GM23338 (cell line): ENCODE results near the gene AIMP1. TPM values are rescaled to one million over a fixed set of nuclear protein-coding genes. Genes with fewer than 3 reads are reported as not detected.

Experiments used
- ATAC-seq: fragments of 200-7000 bp; cut with Tn5 transposase; 3 replicates; pipeline ENCODE4 v1.9.1; 2020
- DNase-seq: peaks from one replicate; pipeline ENCODE4 v3.0.0-alpha.2; 2015; ENCODE audit warnings: low spot score
- H2AFZ ChIP-seq: fragments of 200-600 bp; sonication (generic); 2 replicates; pipeline ENCODE4 v1.8.0; 2016; ENCODE audit warnings: antibody characterized with exemption, mild to moderate bottlenecking, moderate library complexity
- H3F3A ChIP-seq: fragments of 200-600 bp; sonication (generic); replicated peaks from 2 replicates; pipeline ENCODE4 v1.8.0; 2017; ENCODE audit warnings: antibody characterized with exemption, mixed run types, low read depth
- H3K27ac ChIP-seq: fragments of 200-600 bp; sonication (generic); 2 replicates; pipeline ENCODE4 v1.6.1; 2016; ENCODE audit warnings: low read depth
- H3K27me3 ChIP-seq: fragments of 200-600 bp; sonication (generic); 2 replicates; pipeline ENCODE4 v1.8.0; 2016; ENCODE audit warnings: mild to moderate bottlenecking, mixed run types, moderate library complexity; ENCODE audit not compliant: insufficient read depth
- H3K36me3 ChIP-seq: fragments of 200-600 bp; sonication (generic); 2 replicates; pipeline ENCODE4 v1.8.0; 2016; ENCODE audit warnings: mild to moderate bottlenecking; ENCODE audit not compliant: insufficient read depth
- H3K4me1 ChIP-seq: fragments of 200-600 bp; sonication (generic); 2 replicates; pipeline ENCODE4 v1.8.0; 2016; ENCODE audit warnings: mild to moderate bottlenecking, moderate library complexity; ENCODE audit not compliant: insufficient read depth
- H3K4me2 ChIP-seq: fragments of 200-600 bp; sonication (generic); 2 replicates; pipeline ENCODE4 v1.7.1; 2017; ENCODE audit warnings: mixed run types
- H3K4me3 ChIP-seq: fragments of 200-600 bp; sonication (generic); 2 replicates; pipeline ENCODE4 v1.6.1; 2016; ENCODE audit warnings: mixed run types
- H3K79me2 ChIP-seq: fragments of 200-600 bp; sonication (generic); replicated peaks from 2 replicates; pipeline ENCODE4 v1.8.0; 2017; ENCODE audit warnings: mild to moderate bottlenecking; ENCODE audit not compliant: insufficient read depth
- H3K9me2 ChIP-seq: fragments of 200-600 bp; sonication (generic); 2 replicates; pipeline ENCODE4 v1.8.0; 2017; ENCODE audit not compliant: insufficient read depth
- H4K20me1 ChIP-seq: fragments of 200-600 bp; sonication (generic); replicated peaks from 2 replicates; pipeline ENCODE4 v1.8.0; 2017; ENCODE audit warnings: mild to moderate bottlenecking; ENCODE audit not compliant: insufficient read depth
- H3K27ac Mint-ChIP-seq: 2 replicates; pipeline ENCODE4 v1.8.0; 2020; ENCODE audit warnings: inconsistent platforms, mild to moderate bottlenecking, moderate library complexity, mixed read lengths
- H3K27me3 Mint-ChIP-seq: 3 replicates; pipeline ENCODE4 v1.8.0; 2022; ENCODE audit warnings: low read depth, mild to moderate bottlenecking, moderate library complexity, mixed read lengths, inconsistent platforms; ENCODE audit not compliant: insufficient read depth, poor library complexity
- H3K36me3 Mint-ChIP-seq: 3 replicates; pipeline ENCODE4 v1.8.0; 2021; ENCODE audit warnings: low read depth, mild to moderate bottlenecking, inconsistent platforms, moderate library complexity, mixed read lengths
- H3K4me1 Mint-ChIP-seq: 3 replicates; pipeline ENCODE4 v1.8.0; 2020; ENCODE audit warnings: mild to moderate bottlenecking, inconsistent platforms, mixed read lengths
- H3K4me3 Mint-ChIP-seq: 3 replicates; pipeline ENCODE4 v1.8.0; 2021; ENCODE audit warnings: moderate library complexity, mild to moderate bottlenecking, inconsistent platforms, mixed read lengths
- H3K9me3 Mint-ChIP-seq: 3 replicates; pipeline ENCODE4 v1.8.0; 2020; ENCODE audit warnings: moderate library complexity, mild to moderate bottlenecking, inconsistent platforms, mixed read lengths
- CREB1 ChIP-seq: fragments of 250-450 bp; sonication (Bioruptor Pico); IDR thresholded peaks from 2 replicates; pipeline ENCODE4 v1.5.0; 2020; ENCODE audit warnings: low read depth, mild to moderate bottlenecking, moderate library complexity
- EZH2 ChIP-seq: fragments of 200-600 bp; sonication (generic); IDR thresholded peaks from one replicate; pipeline ENCODE4 v1.8.0; 2017; ENCODE audit warnings: antibody characterized with exemption, mild to moderate bottlenecking, low read depth; ENCODE audit not compliant: unreplicated experiment
- EZH2phosphoT487 ChIP-seq: fragments of 200-600 bp; sonication (generic); IDR thresholded peaks from one replicate; pipeline ENCODE4 v1.8.1; 2018; ENCODE audit warnings: antibody characterized with exemption; ENCODE audit not compliant: unreplicated experiment
- JUNB ChIP-seq: IDR thresholded peaks from one replicate; pipeline ENCODE4 v1.6.1; 2016; ENCODE audit warnings: antibody characterized with exemption; ENCODE audit not compliant: unreplicated experiment
- NANOG ChIP-seq: IDR thresholded peaks from 2 replicates; pipeline ENCODE4 v1.6.1; 2016; ENCODE audit warnings: antibody characterized with exemption, borderline replicate concordance
- POLR2AphosphoS5 ChIP-seq: IDR thresholded peaks from 2 replicates; pipeline ENCODE4 v1.6.1; 2016; ENCODE audit warnings: antibody characterized with exemption, low read depth
- STAT1 ChIP-seq: IDR thresholded peaks from one replicate; pipeline ENCODE4 v1.6.1; 2016; ENCODE audit warnings: antibody characterized with exemption; ENCODE audit not compliant: unreplicated experiment
- ZNF114 ChIP-seq: fragments of 250-450 bp; sonication (Bioruptor Pico); IDR thresholded peaks from 2 replicates; pipeline ENCODE4 v1.5.0; 2020; ENCODE audit warnings: mild to moderate bottlenecking, moderate library complexity
- ZNF331 ChIP-seq: fragments of 250-450 bp; sonication (Bioruptor Pico); IDR thresholded peaks from 2 replicates; pipeline ENCODE4 v1.5.0; 2020; ENCODE audit warnings: low read depth, mild to moderate bottlenecking, moderate library complexity
- polyA plus RNA-seq: library from polyadenylated mRNA; unstranded; fragments of >200 nt; fragmentation: Nextera tagmentation; extraction: Ambion mirVana; gene quantifications from 2 replicates; pipeline ENCODE4 v1.2.1, GENCODE V29; 2016
- total RNA-seq: library from RNA; depleted of rRNA; stranded (reverse); fragments of >200 nt; shearing (Covaris generic); gene quantifications from 2 replicates; pipeline ENCODE4 v1.2.3, GENCODE V29; 2014
- TF ChIP-seq, protein P1 (sequence below): IDR thresholded peaks from 2 replicates; pipeline ENCODE4 v1.6.1; 2016; ENCODE audit warnings: antibody characterized with exemption
- TF ChIP-seq, protein P2 (sequence below): IDR thresholded peaks from one replicate; pipeline ENCODE4 v1.6.1; 2018; ENCODE audit warnings: antibody characterized with exemption; ENCODE audit not compliant: unreplicated experiment

AIMP1 gene
- total and polyA plus RNA-seq, 2 experiments from 2014 or later = 34.5 to 200 TPM

DNA sequence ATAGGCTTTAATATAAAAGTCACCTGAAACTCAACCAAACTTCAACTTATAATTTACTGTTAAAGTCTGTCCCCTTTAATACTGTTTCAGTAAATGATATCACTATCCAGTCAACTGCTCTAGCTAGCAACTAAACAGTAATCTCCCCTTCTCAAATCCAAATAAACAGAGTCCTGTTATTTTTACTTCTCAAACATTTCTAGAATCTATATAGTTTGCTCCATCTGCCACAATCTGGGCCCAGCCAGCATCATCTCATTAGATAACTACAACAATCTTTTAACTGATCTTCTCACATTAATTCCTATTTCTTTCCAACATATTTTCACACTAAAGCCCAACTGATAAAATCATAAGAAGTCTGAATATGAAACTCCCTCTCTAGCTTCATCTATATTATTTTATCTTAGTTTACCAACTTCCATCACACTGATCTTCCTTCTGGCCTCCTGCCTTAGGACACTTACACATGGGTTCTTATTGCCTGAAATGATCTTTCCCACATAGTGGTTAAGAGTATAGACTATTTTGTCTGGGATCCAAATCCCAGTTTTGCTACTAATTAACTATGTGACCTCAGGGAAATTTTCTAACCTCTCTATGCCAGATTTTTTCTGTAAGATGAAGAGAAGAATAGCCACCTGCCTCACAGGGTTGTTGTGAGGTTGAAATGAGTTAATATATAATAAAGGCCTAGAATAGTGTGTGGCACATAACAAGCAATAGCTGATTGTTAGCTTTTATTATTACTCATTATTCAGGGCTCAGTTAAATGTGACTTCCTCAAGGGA lies 18.9 kb upstream of the AIMP1 start:
- Mint-ChIP-seq H3K27me3 (no peaks in the 10 kb centered on the region), H3K36me3 (peaks cover 14% of the 10 kb centered on the region; the same call in 2 of the 3 replicates), H3K4me1 (peaks cover 25% of the 10 kb centered on the region), H3K9me3 (no peaks in the 10 kb centered on the region), H3K27ac (peak overlapping the region; percentile 78), H3K4me3 (no peak overlapping the region)
- H2AFZ ChIP-seq = no peak overlapping the region
- H3K27me3 ChIP-seq = no peaks in the 10 kb centered on the region
- H3K4me3 ChIP-seq = 0 out of 2 replicates have a peak overlapping the region, but pooled peaks have one; percentile 2
- H4K20me1 ChIP-seq = no peaks in the 10 kb centered on the region
- TF ChIP-seq POLR2AphosphoS5 = no peak
- no peak for TF ChIP-seq ZNF331 (CRISPR knock-in tag)
- TF ChIP-seq EZH2 = no peak
- TF ChIP-seq NANOG = no peak
- peaks cover 28% of the 10 kb centered on the region for H3K4me1 ChIP-seq
- no peak for ATAC-seq
- H3K9me2 ChIP-seq = no peaks in the 10 kb centered on the region
- peaks cover 13% of the 10 kb centered on the region; the same call in 1 of the 2 replicates for H3K79me2 ChIP-seq
- H3F3A ChIP-seq = no peaks in the 10 kb centered on the region
- H3K36me3 ChIP-seq = 0 out of 2 replicates have a peak, but pooled peaks cover 10% of the 10 kb centered on the region
- H3K27ac ChIP-seq = peak overlapping the region; percentile 64
- H3K4me2 ChIP-seq = peak overlapping the region; percentile 30
- DNase-seq = no peak

DNA sequence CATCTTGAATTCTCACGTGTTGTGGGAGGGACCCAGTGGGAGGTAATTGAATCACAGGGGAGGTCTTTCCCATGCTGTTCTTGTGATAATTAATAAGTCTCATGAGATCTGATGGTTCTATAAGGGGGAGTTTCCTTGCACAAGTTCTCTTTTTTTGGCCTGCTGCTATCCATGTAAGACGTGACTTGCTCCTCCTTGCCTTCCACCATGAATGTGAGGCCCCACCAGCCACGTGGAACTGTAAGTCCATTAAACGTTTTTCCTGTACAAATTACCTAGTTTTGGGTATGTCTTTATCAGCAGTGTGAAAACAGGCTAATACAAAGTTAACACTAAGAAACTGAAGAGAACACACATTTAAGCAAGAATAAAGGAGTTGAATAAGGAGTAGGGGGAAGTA lies 16.4 kb upstream of the AIMP1 start:
- Histone ChIP-seq H3K9me2 (no peaks in the 10 kb centered on the region), H3K79me2 (peaks cover 13% of the 10 kb centered on the region; the same call in 1 of the 2 replicates), H4K20me1 (no peaks in the 10 kb centered on the region), H3K36me3 (0 out of 2 replicates have a peak, but pooled peaks cover 5% of the 10 kb centered on the region), H3K27me3 (no peaks in the 10 kb centered on the region), H3F3A (no peaks in the 10 kb centered on the region), H3K4me1 (peaks cover 50% of the 10 kb centered on the region), H3K4me2 (no peak overlapping the region), H3K4me3 (no peak overlapping the region), H2AFZ (no peak overlapping the region), H3K27ac (no peak overlapping the region)
- H3K4me3 Mint-ChIP-seq = no peak overlapping the region
- H3K27me3 Mint-ChIP-seq = no peaks in the 10 kb centered on the region
- H3K4me1 Mint-ChIP-seq = peaks cover 45% of the 10 kb centered on the region
- H3K27ac Mint-ChIP-seq = no peak overlapping the region; the same call in 1 of the 2 replicates
- TF ChIP-seq, protein P1, sequence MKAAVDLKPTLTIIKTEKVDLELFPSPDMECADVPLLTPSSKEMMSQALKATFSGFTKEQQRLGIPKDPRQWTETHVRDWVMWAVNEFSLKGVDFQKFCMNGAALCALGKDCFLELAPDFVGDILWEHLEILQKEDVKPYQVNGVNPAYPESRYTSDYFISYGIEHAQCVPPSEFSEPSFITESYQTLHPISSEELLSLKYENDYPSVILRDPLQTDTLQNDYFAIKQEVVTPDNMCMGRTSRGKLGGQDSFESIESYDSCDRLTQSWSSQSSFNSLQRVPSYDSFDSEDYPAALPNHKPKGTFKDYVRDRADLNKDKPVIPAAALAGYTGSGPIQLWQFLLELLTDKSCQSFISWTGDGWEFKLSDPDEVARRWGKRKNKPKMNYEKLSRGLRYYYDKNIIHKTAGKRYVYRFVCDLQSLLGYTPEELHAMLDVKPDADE = no peak
- no peak for TF ChIP-seq ZNF114 (CRISPR knock-in tag)
- no peaks in the 10 kb centered on the region for H3K9me3 Mint-ChIP-seq
- H3K36me3 Mint-ChIP-seq = peaks cover 8% of the 10 kb centered on the region; the same call in 2 of the 3 replicates
- ATAC-seq (no peak), DNase-seq (no peak)

DNA sequence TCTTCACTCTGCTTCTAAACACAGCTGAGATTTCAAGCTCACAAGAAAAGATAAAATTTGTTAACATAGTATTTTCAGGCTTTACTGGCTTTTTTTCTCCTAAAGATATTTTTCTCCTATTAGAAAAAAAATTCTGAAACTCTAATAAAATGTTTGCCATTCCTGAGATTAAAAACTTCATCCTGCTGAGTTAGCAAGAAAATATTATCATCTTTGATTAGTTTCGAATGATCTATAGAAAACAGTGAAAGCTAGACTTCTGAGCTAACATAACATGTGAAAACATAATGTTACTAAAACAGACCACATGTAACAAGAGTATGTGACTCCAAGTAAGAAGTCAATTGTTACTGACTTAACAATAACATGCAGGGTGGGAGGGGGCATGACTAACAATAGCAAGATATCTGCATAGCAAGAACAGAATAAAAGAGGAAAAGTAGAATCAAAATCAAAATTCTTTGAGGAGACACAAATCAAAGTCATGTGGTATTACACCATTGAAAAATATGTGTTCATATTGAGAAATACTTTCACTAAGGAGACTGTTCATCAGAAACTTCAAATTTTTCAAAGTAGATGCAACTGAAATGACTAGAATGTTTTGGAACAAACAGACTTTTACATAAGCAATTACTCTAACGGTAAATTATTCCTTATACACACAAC lies 14.8 kb upstream of the AIMP1 start:
- Mint-ChIP-seq H3K9me3 (no peaks in the 10 kb centered on the region), H3K27me3 (no peaks in the 10 kb centered on the region), H3K27ac (no peak overlapping the region), H3K36me3 (peaks cover 12% of the 10 kb centered on the region; the same call in 2 of the 3 replicates), H3K4me1 (peaks cover 45% of the 10 kb centered on the region), H3K4me3 (no peak overlapping the region)
- Histone ChIP-seq H4K20me1 (no peaks in the 10 kb centered on the region), H3K36me3 (0 out of 2 replicates have a peak, but pooled peaks cover 4% of the 10 kb centered on the region), H3K4me1 (peaks cover 45% of the 10 kb centered on the region), H3K4me3 (no peak overlapping the region), H2AFZ (no peak overlapping the region), H3K27ac (no peak overlapping the region), H3F3A (no peaks in the 10 kb centered on the region), H3K4me2 (peak overlapping the region; percentile 3; the same call in 1 of the 2 replicates), H3K79me2 (peaks cover 13% of the 10 kb centered on the region; the same call in 1 of the 2 replicates), H3K9me2 (no peaks in the 10 kb centered on the region), H3K27me3 (no peaks in the 10 kb centered on the region)
- ATAC-seq (peak; percentile 42; the same call in 2 of the 3 replicates), DNase-seq (peak; percentile 25)
- TF ChIP-seq POLR2AphosphoS5 = no peak
- TF ChIP-seq NANOG = no peak
- no peak for TF ChIP-seq EZH2
- TF ChIP-seq JUNB = no peak
- TF ChIP-seq, protein P1 = no peak
- no peak for TF ChIP-seq STAT1
- no peak for TF ChIP-seq CREB1
- TF ChIP-seq EZH2phosphoT487 = no peak
- TF ChIP-seq, protein P2, sequence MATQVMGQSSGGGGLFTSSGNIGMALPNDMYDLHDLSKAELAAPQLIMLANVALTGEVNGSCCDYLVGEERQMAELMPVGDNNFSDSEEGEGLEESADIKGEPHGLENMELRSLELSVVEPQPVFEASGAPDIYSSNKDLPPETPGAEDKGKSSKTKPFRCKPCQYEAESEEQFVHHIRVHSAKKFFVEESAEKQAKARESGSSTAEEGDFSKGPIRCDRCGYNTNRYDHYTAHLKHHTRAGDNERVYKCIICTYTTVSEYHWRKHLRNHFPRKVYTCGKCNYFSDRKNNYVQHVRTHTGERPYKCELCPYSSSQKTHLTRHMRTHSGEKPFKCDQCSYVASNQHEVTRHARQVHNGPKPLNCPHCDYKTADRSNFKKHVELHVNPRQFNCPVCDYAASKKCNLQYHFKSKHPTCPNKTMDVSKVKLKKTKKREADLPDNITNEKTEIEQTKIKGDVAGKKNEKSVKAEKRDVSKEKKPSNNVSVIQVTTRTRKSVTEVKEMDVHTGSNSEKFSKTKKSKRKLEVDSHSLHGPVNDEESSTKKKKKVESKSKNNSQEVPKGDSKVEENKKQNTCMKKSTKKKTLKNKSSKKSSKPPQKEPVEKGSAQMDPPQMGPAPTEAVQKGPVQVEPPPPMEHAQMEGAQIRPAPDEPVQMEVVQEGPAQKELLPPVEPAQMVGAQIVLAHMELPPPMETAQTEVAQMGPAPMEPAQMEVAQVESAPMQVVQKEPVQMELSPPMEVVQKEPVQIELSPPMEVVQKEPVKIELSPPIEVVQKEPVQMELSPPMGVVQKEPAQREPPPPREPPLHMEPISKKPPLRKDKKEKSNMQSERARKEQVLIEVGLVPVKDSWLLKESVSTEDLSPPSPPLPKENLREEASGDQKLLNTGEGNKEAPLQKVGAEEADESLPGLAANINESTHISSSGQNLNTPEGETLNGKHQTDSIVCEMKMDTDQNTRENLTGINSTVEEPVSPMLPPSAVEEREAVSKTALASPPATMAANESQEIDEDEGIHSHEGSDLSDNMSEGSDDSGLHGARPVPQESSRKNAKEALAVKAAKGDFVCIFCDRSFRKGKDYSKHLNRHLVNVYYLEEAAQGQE = no peak
